Astrocyte (in vitro differentiated cells and primary cell): Measurements from ENCODE around the gene ZNF624. TPM values are rescaled to one million over a fixed set of nuclear protein-coding genes. Genes with fewer than 3 reads are reported as not detected.

Source experiments
- DNase-seq: peaks from one replicate; pipeline ENCODE4 v3.0.0-alpha.2; 2010; ENCODE audit warnings: low read depth
- FAIRE-seq: peaks from 2 replicates; lab custom pipeline; 2011; peaks lifted over from hg19 to GRCh38; lab: Jason Lieb, UNC
- H2AFZ ChIP-seq: 2 replicates; pipeline ENCODE4 v1.6.0; 2012; ENCODE audit warnings: low read depth, low read length, inconsistent platforms
- H3K27ac ChIP-seq: 2 replicates; pipeline ENCODE4 v1.5.1; 2011; ENCODE audit warnings: low read depth, low read length, inconsistent platforms
- H3K27me3 ChIP-seq: 2 replicates; pipeline ENCODE4 v1.6.0; 2011; ENCODE audit warnings: low read length, inconsistent platforms; ENCODE audit not compliant: insufficient read depth
- H3K36me3 ChIP-seq: 2 replicates; pipeline ENCODE4 v1.5.1; 2011; ENCODE audit warnings: low read length, inconsistent platforms; ENCODE audit not compliant: insufficient read depth
- H3K4me1 ChIP-seq: 2 replicates; pipeline ENCODE4 v1.5.1; 2011; ENCODE audit warnings: low read length, inconsistent platforms; ENCODE audit not compliant: insufficient read depth
- H3K4me2 ChIP-seq: 2 replicates; pipeline ENCODE4 v1.6.0; 2012; ENCODE audit warnings: low read length, inconsistent platforms
- H3K4me3 ChIP-seq: 2 replicates; pipeline ENCODE4 v1.5.1; 2011; ENCODE audit warnings: low read depth, mild to moderate bottlenecking, low read length, inconsistent platforms; ENCODE audit not compliant: insufficient read depth
- H3K79me2 ChIP-seq: 2 replicates; pipeline ENCODE4 v1.6.0; 2012; ENCODE audit warnings: mild to moderate bottlenecking, low read length, inconsistent platforms; ENCODE audit not compliant: insufficient read depth
- H3K9ac ChIP-seq: 2 replicates; pipeline ENCODE4 v1.6.0; 2012; ENCODE audit warnings: mild to moderate bottlenecking, low read length, inconsistent platforms
- H3K9me3 ChIP-seq: 2 replicates; pipeline ENCODE4 v1.5.1; 2012; ENCODE audit warnings: low read depth, mild to moderate bottlenecking, low read length, inconsistent platforms; ENCODE audit not compliant: insufficient read depth
- H4K20me1 ChIP-seq: 2 replicates; pipeline ENCODE4 v1.6.0; 2012; ENCODE audit warnings: low read length, inconsistent platforms; ENCODE audit not compliant: insufficient read depth
- H3K27ac Mint-ChIP-seq: one replicate; pipeline ENCODE4 v1.8.0; 2021; ENCODE audit warnings: mild to moderate bottlenecking, mixed read lengths; ENCODE audit not compliant: unreplicated experiment
- H3K27me3 Mint-ChIP-seq: one replicate; pipeline ENCODE4 v1.8.0; 2021; ENCODE audit warnings: low read depth, mixed read lengths; ENCODE audit not compliant: unreplicated experiment
- H3K36me3 Mint-ChIP-seq: one replicate; pipeline ENCODE4 v1.8.0; 2021; ENCODE audit warnings: low read depth, mixed read lengths; ENCODE audit not compliant: unreplicated experiment
- H3K4me1 Mint-ChIP-seq: one replicate; pipeline ENCODE4 v1.8.0; 2021; ENCODE audit warnings: low read depth, mixed read lengths; ENCODE audit not compliant: unreplicated experiment
- H3K4me3 Mint-ChIP-seq: one replicate; pipeline ENCODE4 v1.8.0; 2021; ENCODE audit warnings: mild to moderate bottlenecking, moderate library complexity, mixed read lengths; ENCODE audit not compliant: unreplicated experiment
- H3K9me3 Mint-ChIP-seq: one replicate; pipeline ENCODE4 v1.8.0; 2021; ENCODE audit warnings: mild to moderate bottlenecking, mixed read lengths; ENCODE audit not compliant: unreplicated experiment
- CTCF ChIP-seq: IDR thresholded peaks from 2 replicates; pipeline ENCODE4 v1.5.1; 2011; ENCODE audit warnings: low read depth, mild to moderate bottlenecking, inconsistent platforms, low read length, moderate library complexity; ENCODE audit not compliant: insufficient read depth
- EZH2 ChIP-seq: IDR thresholded peaks from 2 replicates; pipeline ENCODE4 v1.6.1; 2012; ENCODE audit warnings: mild to moderate bottlenecking, low read length, inconsistent platforms; ENCODE audit not compliant: insufficient read depth
- total RNA-seq: library from RNA; stranded (reverse); gene quantifications from 2 replicates; pipeline ENCODE4 v1.2.1, GENCODE V29; 2021

The ZNF624 gene
- total RNA-seq, 1 donor from 2014 or later: 5.4 TPM

GRCh38 chr17:16623282-16623681 is 30.4 kb downstream of the ZNF624 start:
- H3K4me1 Mint-ChIP-seq: no peaks in the 10 kb centered on the region
- H3K9me3 Mint-ChIP-seq: peaks cover 73% of the 10 kb centered on the region
- Histone ChIP-seq H3K4me2 (no peak overlapping the region), H3K4me1 (no peaks in the 10 kb centered on the region), H4K20me1 (no peaks in the 10 kb centered on the region), H3K4me3 (no peak overlapping the region), H3K27me3 (no peaks in the 10 kb centered on the region), H3K9ac (no peak overlapping the region), H2AFZ (no peak overlapping the region), H3K79me2 (no peaks in the 10 kb centered on the region), H3K27ac (no peak overlapping the region), H3K9me3 (peaks cover 55% of the 10 kb centered on the region), H3K36me3 (no peaks in the 10 kb centered on the region)
- no peak for DNase-seq
- TF ChIP-seq CTCF: no peak
- TF ChIP-seq EZH2: no peak
- H3K36me3 Mint-ChIP-seq: peaks cover 67% of the 10 kb centered on the region
- H3K27me3 Mint-ChIP-seq: no peaks in the 10 kb centered on the region
- no peak overlapping the region for H3K4me3 Mint-ChIP-seq
- H3K27ac Mint-ChIP-seq: no peak overlapping the region
- peak; percentile 71 for FAIRE-seq

DNA sequence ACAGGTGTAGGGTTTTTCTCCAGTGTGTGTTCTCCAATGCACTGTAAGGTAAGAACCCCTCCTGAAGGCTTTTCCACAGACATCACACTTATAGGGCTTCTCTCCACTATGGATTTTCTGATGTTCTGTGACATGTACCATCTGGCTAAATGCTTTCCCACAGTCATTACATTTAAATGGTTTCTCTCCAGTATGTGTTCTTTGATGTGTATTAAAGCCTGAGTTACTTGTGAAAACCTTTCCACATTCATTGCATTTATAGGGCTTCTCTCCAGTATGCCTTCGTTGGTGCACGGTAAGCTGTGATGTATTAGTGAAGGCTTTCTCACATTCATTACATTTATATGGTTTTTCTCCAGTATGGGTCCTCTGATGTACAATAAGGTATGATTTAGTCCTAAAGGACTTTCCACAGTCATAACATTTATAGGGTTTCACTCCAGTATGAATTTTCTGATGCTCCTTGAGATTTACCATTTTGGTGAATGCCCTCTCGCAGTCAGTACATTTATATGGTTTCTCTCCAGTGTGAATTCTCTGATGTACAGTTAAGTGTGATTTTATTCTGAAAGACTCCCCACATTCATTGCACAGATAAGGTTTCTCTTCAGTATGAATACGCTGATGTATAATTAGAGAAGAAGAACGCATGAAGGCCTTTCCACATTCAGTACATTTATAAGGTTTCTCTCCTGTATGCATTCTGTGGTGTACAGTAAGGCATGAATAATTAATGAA is 30.9 kb downstream of the ZNF624 start:
- H3K9me3 ChIP-seq: peaks cover 55% of the 10 kb centered on the region
- H3K36me3 ChIP-seq: no peaks in the 10 kb centered on the region
- H3K27me3 ChIP-seq: no peaks in the 10 kb centered on the region
- H3K27me3 Mint-ChIP-seq: no peaks in the 10 kb centered on the region
- no peak overlapping the region for H3K9ac ChIP-seq
- no peak overlapping the region for H3K4me3 Mint-ChIP-seq
- H3K4me2 ChIP-seq: no peak overlapping the region
- no peaks in the 10 kb centered on the region for H4K20me1 ChIP-seq
- H3K36me3 Mint-ChIP-seq: peaks cover 61% of the 10 kb centered on the region
- no peak for FAIRE-seq
- no peaks in the 10 kb centered on the region for H3K4me1 Mint-ChIP-seq
- H3K79me2 ChIP-seq: no peaks in the 10 kb centered on the region
- H2AFZ ChIP-seq: no peak overlapping the region
- no peak overlapping the region for H3K27ac ChIP-seq
- H3K4me3 ChIP-seq: no peak overlapping the region
- no peak for DNase-seq
- H3K27ac Mint-ChIP-seq: no peak overlapping the region
- peaks cover 69% of the 10 kb centered on the region for H3K9me3 Mint-ChIP-seq
- TF ChIP-seq CTCF (no peak), EZH2 (no peak)
- H3K4me1 ChIP-seq: no peaks in the 10 kb centered on the region

GRCh38 chr17:16617481-16618060 is 36.1 kb downstream of the ZNF624 start:
- Histone ChIP-seq H4K20me1 (no peaks in the 10 kb centered on the region), H3K79me2 (no peaks in the 10 kb centered on the region), H3K27ac (no peak overlapping the region), H3K4me3 (no peak overlapping the region), H3K4me2 (no peak overlapping the region), H3K27me3 (no peaks in the 10 kb centered on the region), H3K4me1 (no peaks in the 10 kb centered on the region), H3K36me3 (no peaks in the 10 kb centered on the region), H2AFZ (no peak overlapping the region), H3K9ac (no peak overlapping the region), H3K9me3 (peaks cover 37% of the 10 kb centered on the region)
- no peaks in the 10 kb centered on the region for H3K4me1 Mint-ChIP-seq
- no peaks in the 10 kb centered on the region for H3K27me3 Mint-ChIP-seq
- no peak overlapping the region for H3K4me3 Mint-ChIP-seq
- H3K36me3 Mint-ChIP-seq: peaks cover 29% of the 10 kb centered on the region
- peaks cover 56% of the 10 kb centered on the region for H3K9me3 Mint-ChIP-seq
- no peak for TF ChIP-seq EZH2
- TF ChIP-seq CTCF: no peak
- no peak for DNase-seq
- FAIRE-seq: no peak
- no peak overlapping the region for H3K27ac Mint-ChIP-seq
